Left lung (tissue), 10 donors: ENCODE data around the gene EXOG. TPM values are rescaled to one million over a fixed set of nuclear protein-coding genes. Genes with fewer than 3 reads are reported as not detected.

Experiments
- ATAC-seq: fragments of 200-7000 bp; cut with Tn5 transposase; one replicate; pipeline ENCODE4 v1.9.1; 2020; ENCODE audit warnings: moderate library complexity
- DNase-seq, 4 donors: peaks; one replicate each; pipeline ENCODE4 v3.0.0-alpha.2; 2013 to 2020
- H3K27ac ChIP-seq, 2 donors: fragments of 200-600 bp; sonication (generic) in 1 of 2; one replicate each; pipeline versions ENCODE4 v1.5.0 to v1.8.0; 2020 to 2021
- H3K27me3 ChIP-seq, 2 donors: fragments of 200-600 bp; sonication (generic) in 1 of 2; one replicate each; pipeline versions ENCODE4 v1.5.0 to v1.8.0; 2020 to 2021
- H3K36me3 ChIP-seq, 2 donors: fragments of 200-600 bp; sonication (generic) in 1 of 2; one replicate each; pipeline versions ENCODE4 v1.5.0 to v1.8.0; 2020 to 2021
- H3K4me1 ChIP-seq, 2 donors: fragments of 200-600 bp; one replicate each; pipeline ENCODE4 v1.8.0; 2021
- H3K4me3 ChIP-seq, 2 donors: fragments of 200-600 bp; sonication (generic) in 1 of 2; one replicate each; pipeline versions ENCODE4 v1.5.0 to v1.8.0; 2020 to 2021; ENCODE audit warnings: mild to moderate bottlenecking in 1 of 2
- H3K9me3 ChIP-seq, 2 donors: fragments of 200-600 bp; sonication (generic) in 1 of 2; one replicate each; pipeline versions ENCODE4 v1.5.0 to v1.8.0; 2020 to 2021
- intact Hi-C, 2 donors: fragments of 100-400 bp; cut with DNase I; formaldehyde crosslinking; loops; one replicate each; pipeline versions ENCODE4 v1.11.2 to v1.14.2; 2022
- polyA plus RNA-seq, 6 donors: library from polyadenylated mRNA; unstranded; fragments of 120-200 nt; gene quantifications; one replicate each; pipeline ENCODE4 v1.2.1, GENCODE V29; 2013; ENCODE audit not compliant: insufficient read length in 6 of 6
- total RNA-seq, 2 donors: library from RNA; stranded (reverse); fragmentation: NEBNext Ultra II Directional; extraction: Animal tissue kit (Norgen Biotek cat#: 25700); gene quantifications; one replicate each; pipeline ENCODE4 v1.2.1, GENCODE V29; 2021
- TF ChIP-seq, protein P1 (sequence below), 2 donors: fragments of 200-600 bp; sonication (generic) in 1 of 2; IDR thresholded peaks; one replicate each; pipeline versions ENCODE4 v1.5.0 to v1.8.0; 2021; ENCODE audit warnings: antibody characterized with exemption in 2 of 2
- donor health status: DM: no; HTN: yes; CAD: no.
- donor health status: DM: no; HTN: no; CAD: no.

EXOG gene
- total and polyA plus RNA-seq, 8 donors = 12.8 to 25.6 (median 18.9) TPM

GRCh38 chr3:38560284-38560683 lies 64.1 kb downstream of the EXOG start:
- DNase-seq (no peak), ATAC-seq (no peak)
- H3K4me3 ChIP-seq = no peak overlapping the region
- H3K9me3 ChIP-seq = no peaks in the 10 kb centered on the region
- H3K36me3 ChIP-seq = no peaks in the 10 kb centered on the region
- H3K4me1 ChIP-seq = no peaks in the 10 kb centered on the region
- H3K27ac ChIP-seq = no peak overlapping the region
- intact Hi-C loops = no loop called here
- no peaks in the 10 kb centered on the region for H3K27me3 ChIP-seq
- TF ChIP-seq, protein P1, sequence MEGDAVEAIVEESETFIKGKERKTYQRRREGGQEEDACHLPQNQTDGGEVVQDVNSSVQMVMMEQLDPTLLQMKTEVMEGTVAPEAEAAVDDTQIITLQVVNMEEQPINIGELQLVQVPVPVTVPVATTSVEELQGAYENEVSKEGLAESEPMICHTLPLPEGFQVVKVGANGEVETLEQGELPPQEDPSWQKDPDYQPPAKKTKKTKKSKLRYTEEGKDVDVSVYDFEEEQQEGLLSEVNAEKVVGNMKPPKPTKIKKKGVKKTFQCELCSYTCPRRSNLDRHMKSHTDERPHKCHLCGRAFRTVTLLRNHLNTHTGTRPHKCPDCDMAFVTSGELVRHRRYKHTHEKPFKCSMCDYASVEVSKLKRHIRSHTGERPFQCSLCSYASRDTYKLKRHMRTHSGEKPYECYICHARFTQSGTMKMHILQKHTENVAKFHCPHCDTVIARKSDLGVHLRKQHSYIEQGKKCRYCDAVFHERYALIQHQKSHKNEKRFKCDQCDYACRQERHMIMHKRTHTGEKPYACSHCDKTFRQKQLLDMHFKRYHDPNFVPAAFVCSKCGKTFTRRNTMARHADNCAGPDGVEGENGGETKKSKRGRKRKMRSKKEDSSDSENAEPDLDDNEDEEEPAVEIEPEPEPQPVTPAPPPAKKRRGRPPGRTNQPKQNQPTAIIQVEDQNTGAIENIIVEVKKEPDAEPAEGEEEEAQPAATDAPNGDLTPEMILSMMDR (IDR thresholded peaks at IDR 0.05) = no peak

GRCh38 chr3:38560996-38561717 lies 65.0 kb downstream of the EXOG start:
- Histone ChIP-seq H3K27ac (no peak overlapping the region), H3K27me3 (no peaks in the 10 kb centered on the region), H3K9me3 (no peaks in the 10 kb centered on the region), H3K4me3 (no peak overlapping the region), H3K36me3 (no peaks in the 10 kb centered on the region), H3K4me1 (no peaks in the 10 kb centered on the region)
- intact Hi-C loops = no loop called here
- TF ChIP-seq, protein P1 (IDR thresholded peaks at IDR 0.05) = no peak
- no peak for DNase-seq
- ATAC-seq = no peak

GRCh38 chr3:38561746-38562466 lies 65.8 kb downstream of the EXOG start:
- Histone ChIP-seq H3K4me3 (no peak overlapping the region), H3K27me3 (no peaks in the 10 kb centered on the region), H3K27ac (no peak overlapping the region), H3K4me1 (no peaks in the 10 kb centered on the region), H3K9me3 (no peaks in the 10 kb centered on the region), H3K36me3 (no peaks in the 10 kb centered on the region)
- TF ChIP-seq, protein P1 (IDR thresholded peaks at IDR 0.05) = no peak
- DNase-seq (no peak), ATAC-seq (no peak)
- intact Hi-C loops = no loop called here

GRCh38 chr3:38562467-38562925 lies 66.4 kb downstream of the EXOG start:
- Histone ChIP-seq H3K4me3 (no peak overlapping the region), H3K36me3 (no peaks in the 10 kb centered on the region), H3K27ac (no peak overlapping the region), H3K9me3 (no peaks in the 10 kb centered on the region), H3K27me3 (no peaks in the 10 kb centered on the region), H3K4me1 (no peaks in the 10 kb centered on the region)
- ATAC-seq = no peak
- intact Hi-C loops = no loop called here
- TF ChIP-seq, protein P1 (IDR thresholded peaks at IDR 0.05) = no peak
- no peak for DNase-seq
